Activated naive CD8-positive, alpha-beta T cell treated with anti-CD3 and anti-CD28 coated beads, Interleukin-2, amount 50 U/mL, for 24 hours (primary cell): ENCODE measurements around the gene HNRNPA3.
"Not testable (repeated sequence)": the region's sequence is repeated elsewhere in the genome, so short reads cannot be mapped to it uniquely, and the experiment has no call there.

Experiments
- ATAC-seq: fragments of 150-1000 bp; cut with Tn5 transposase; one replicate; pipeline ENCODE4 v1.10.0; 2021
- DNase-seq: peaks from one replicate; pipeline ENCODE4 v3.0.0; 2021
- H3K27ac Mint-ChIP-seq: one replicate; pipeline ENCODE4 v1.8.0; 2021; ENCODE audit warnings: mild to moderate bottlenecking, mixed read lengths
- H3K27me3 Mint-ChIP-seq: one replicate; pipeline ENCODE4 v1.8.0; 2021; ENCODE audit warnings: mixed read lengths
- H3K36me3 Mint-ChIP-seq: one replicate; pipeline ENCODE4 v1.8.0; 2021; ENCODE audit warnings: low read depth, mixed read lengths
- H3K4me1 Mint-ChIP-seq: one replicate; pipeline ENCODE4 v1.8.0; 2021; ENCODE audit warnings: mixed read lengths
- H3K4me3 Mint-ChIP-seq: one replicate; pipeline ENCODE4 v1.8.0; 2021; ENCODE audit warnings: mild to moderate bottlenecking, moderate library complexity, mixed read lengths
- H3K9me3 Mint-ChIP-seq: one replicate; pipeline ENCODE4 v1.8.0; 2021; ENCODE audit warnings: mixed read lengths

The HNRNPA3 gene

DNA sequence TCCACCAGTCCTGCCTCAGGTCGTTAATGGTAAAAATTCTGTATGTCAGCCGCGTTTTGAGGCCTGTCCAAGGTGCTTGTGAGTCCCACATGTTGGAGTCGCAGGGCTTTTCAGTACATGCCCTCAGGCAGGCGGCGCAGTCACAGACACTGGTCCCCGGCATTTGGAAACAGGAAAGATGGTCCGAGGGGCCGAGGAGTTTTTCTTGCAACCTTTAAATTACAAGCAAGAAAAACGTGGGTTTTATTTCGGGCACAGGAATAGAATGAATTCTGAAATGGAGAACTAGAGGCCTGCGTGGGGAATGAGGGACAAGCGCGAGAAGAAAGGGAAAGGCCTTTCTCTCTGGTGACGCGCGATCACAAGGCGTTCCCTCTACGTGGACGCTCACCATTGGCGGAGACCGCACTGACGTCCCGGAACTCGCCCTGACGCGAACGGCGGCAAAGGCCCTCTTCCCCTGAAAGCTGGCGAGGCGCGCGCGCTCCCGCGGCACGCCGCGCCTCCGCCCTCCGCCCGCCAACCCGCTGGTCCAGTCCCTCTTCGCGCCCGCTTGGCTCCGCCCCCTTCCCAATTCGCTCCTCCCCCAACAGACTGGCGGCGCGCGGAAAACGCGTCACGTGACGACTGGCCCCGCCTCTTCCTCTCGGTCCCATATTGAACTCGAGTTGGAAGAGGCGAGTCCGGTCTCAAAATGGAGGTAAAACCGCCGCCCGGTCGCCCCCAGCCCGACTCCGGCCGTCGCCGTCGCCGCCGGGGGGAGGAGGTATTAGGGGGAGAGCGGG lies at the start of gene HNRNPA3:
Gene HNRNPA3 (plus strand): TSS at position 689 of the 785 bp plus-strand sequence. CDS start 6 bp downstream, at position 695.
- H3K27me3 Mint-ChIP-seq = no peaks in the 10 kb centered on the region
- H3K36me3 Mint-ChIP-seq = peaks cover 56% of the 10 kb centered on the region
- peak; percentile 100 for DNase-seq
- H3K4me1 Mint-ChIP-seq = peaks cover 56% of the 10 kb centered on the region
- H3K27ac Mint-ChIP-seq = peak within 1 kb of the TSS; percentile 100
- H3K9me3 Mint-ChIP-seq = no peaks in the 10 kb centered on the region
- peak within 1 kb of the TSS; percentile 99 for H3K4me3 Mint-ChIP-seq
- ATAC-seq = peak; percentile 89

GRCh38 chr2:177164131-177164530 lies 48.5 kb upstream of the HNRNPA3 start:
- Mint-ChIP-seq H3K27ac (no peak overlapping the region), H3K4me1 (peaks cover 24% of the 10 kb centered on the region), H3K9me3 (no peaks in the 10 kb centered on the region), H3K27me3 (peaks cover 2% of the 10 kb centered on the region), H3K36me3 (no peaks in the 10 kb centered on the region), H3K4me3 (no peak overlapping the region)
- ATAC-seq = no peak
- no peak for DNase-seq

DNA sequence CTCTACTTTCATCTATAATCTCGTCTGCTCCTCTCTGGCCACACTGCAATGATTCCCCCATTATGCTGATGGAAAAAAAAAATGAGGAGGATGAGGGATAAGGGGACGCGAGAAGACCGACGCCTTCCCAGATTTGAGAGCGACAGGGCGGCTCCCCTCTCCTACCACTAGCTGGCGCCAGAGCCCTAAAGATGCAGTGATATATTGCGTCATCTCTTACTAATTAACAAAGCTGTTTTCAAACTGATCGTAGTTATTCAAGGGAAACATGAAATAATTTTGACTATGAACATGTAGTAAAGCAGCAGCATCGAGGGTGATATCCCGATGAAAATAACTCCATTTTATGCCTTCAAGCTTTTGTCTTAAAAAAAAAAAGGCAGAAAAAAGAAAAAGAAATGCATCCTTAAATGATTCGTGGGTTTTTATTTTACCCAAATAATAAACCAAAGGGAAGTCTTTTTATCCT lies 48.0 kb upstream of the HNRNPA3 start:
- H3K4me1 Mint-ChIP-seq = peaks cover 28% of the 10 kb centered on the region
- no peak overlapping the region for H3K27ac Mint-ChIP-seq
- DNase-seq (peak; percentile 87), ATAC-seq (no peak)
- no peaks in the 10 kb centered on the region for H3K9me3 Mint-ChIP-seq
- peaks cover 2% of the 10 kb centered on the region for H3K27me3 Mint-ChIP-seq
- no peaks in the 10 kb centered on the region for H3K36me3 Mint-ChIP-seq
- no peak overlapping the region for H3K4me3 Mint-ChIP-seq

DNA sequence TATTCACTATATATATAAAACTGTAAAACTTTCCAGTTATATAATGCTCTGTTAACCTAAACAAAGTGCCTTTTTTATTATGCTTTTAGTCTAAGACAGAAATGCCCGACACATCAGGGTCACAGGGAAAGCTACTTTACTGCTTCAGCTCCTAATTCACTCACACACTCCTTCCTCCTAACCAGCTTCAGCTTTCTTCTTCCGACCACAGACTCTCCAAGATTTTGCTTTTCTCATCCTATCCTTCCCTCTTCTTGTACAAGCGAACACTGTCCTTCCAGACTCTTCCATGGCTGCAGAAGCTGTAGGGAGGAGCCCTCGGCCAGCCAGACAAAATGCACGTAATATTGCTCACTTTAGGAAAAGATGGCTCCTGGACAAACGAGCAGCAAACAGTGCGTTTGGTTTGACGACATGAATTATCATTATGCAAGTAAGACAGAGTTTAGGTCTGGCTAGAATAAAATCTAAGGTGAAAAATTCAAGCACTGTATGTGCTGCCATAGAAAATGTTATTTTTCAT lies 47.5 kb upstream of the HNRNPA3 start:
- no peaks in the 10 kb centered on the region for H3K36me3 Mint-ChIP-seq
- H3K27me3 Mint-ChIP-seq = peaks cover 2% of the 10 kb centered on the region
- no peak for DNase-seq
- H3K4me3 Mint-ChIP-seq = no peak overlapping the region
- H3K27ac Mint-ChIP-seq = no peak overlapping the region
- no peaks in the 10 kb centered on the region for H3K9me3 Mint-ChIP-seq
- no peak for ATAC-seq
- peaks cover 33% of the 10 kb centered on the region for H3K4me1 Mint-ChIP-seq

GRCh38 chr2:177165721-177166711 lies 46.6 kb upstream of the HNRNPA3 start:
- Mint-ChIP-seq H3K9me3 (no peaks in the 10 kb centered on the region), H3K27me3 (no peaks in the 10 kb centered on the region), H3K4me1 (peaks cover 36% of the 10 kb centered on the region), H3K36me3 (no peaks in the 10 kb centered on the region), H3K27ac (no peak overlapping the region), H3K4me3 (peak overlapping the region; percentile 71)
- DNase-seq (no peak), ATAC-seq (peak; percentile 92)

DNA sequence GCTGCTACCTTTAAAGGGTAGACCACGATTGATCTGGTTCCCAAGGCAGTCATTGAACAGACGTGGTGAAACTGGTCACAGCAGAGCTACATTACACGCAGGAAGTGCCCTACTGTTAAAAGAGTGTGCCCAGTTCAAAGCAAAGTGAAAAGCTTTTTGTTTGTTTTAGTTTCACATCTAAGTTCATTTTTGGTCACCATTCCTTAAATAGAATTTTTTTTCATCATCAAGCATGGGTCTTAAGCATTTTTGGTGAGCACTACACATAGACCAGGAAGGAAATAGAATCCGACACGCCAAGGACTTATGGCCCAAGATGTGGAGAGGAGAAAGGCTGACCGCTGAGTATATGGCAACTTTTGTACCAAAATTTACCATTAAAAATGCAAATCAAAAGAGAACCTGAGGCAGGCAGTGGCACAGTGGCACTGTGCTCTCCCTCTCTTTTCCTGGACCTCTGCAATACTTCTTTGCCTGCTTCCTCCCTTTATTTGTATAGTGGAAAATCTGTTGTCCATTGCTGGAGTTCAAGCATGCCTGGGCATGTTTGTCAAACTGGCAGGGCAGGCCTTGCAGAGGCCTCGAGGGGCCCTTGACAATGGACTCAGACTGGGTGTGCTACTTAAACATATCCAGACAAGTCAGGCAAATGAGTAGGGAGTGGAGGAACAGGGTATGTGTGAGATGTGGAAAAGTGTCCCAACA lies 42.6 kb upstream of the HNRNPA3 start:
- DNase-seq (no peak), ATAC-seq (peak; percentile 35)
- no peaks in the 10 kb centered on the region for H3K9me3 Mint-ChIP-seq
- peak overlapping the region; percentile 40 for H3K27ac Mint-ChIP-seq
- H3K36me3 Mint-ChIP-seq = no peaks in the 10 kb centered on the region
- H3K4me1 Mint-ChIP-seq = peaks cover 40% of the 10 kb centered on the region
- no peak overlapping the region for H3K4me3 Mint-ChIP-seq
- no peaks in the 10 kb centered on the region for H3K27me3 Mint-ChIP-seq

DNA sequence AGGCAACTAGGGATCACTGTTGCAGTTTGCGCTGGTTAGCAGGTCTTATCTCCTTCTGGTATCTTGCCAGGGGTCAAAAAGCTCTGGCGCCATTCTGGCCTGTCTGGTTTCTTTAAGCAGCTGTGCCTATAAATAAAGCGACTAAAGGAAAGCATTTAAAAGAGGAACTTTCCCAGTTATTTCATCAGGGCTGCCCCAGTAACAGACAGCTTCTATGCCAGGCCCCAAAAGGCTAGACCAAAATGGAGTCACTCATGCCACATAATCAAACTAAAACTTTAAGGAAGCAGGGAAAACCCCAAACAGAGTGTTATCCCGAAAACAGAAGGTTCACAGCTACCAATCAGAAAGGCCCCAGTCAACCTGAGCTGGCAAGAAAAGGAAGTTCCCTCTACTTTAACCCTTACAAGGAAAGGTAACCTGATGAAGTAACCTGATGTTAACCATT lies 41.2 kb upstream of the HNRNPA3 start:
- H3K9me3 Mint-ChIP-seq = no peaks in the 10 kb centered on the region
- ATAC-seq (no peak), DNase-seq (no peak)
- no peaks in the 10 kb centered on the region for H3K27me3 Mint-ChIP-seq
- no peak overlapping the region for H3K4me3 Mint-ChIP-seq
- no peak overlapping the region for H3K27ac Mint-ChIP-seq
- peaks cover 31% of the 10 kb centered on the region for H3K4me1 Mint-ChIP-seq
- H3K36me3 Mint-ChIP-seq = no peaks in the 10 kb centered on the region

DNA sequence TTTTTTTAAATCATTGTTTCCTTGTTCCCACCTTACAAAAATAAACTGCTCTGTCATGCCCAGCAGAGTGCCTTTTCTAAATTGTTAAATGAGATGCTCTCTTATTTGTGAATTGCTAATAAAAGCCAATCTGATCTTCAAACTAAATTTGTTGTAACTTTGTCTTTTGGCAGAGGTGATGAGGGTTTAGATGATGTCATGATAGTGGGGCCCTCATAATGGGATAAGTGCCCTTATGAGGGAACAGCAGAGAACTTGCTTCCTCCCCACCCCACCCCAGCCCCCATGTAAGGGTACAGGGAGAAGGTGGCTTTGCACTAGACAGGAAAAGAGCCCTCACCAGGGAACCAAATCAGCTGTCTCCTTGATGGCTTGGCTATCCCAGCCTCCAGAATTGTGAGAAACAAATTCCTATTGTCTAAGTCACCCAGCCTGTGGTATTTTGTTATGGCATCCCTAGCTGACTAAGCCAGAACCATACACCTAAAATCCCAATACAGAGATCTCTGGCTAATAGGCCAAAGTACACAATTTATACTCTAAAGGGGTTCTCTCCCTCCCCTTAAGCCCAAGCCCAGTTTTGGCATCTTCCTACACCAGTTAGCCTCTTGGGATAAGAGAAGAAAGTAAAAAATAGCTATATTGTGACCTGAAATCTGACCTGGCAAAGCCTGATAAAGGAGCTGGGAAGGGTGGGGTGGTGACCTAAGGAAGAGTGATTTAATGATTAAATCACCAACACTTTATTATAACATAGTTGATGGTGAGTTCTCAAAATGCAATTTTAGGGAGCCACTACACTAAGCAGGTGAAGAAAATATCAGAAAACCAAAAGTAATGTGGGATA lies 40.3 kb upstream of the HNRNPA3 start:
- Mint-ChIP-seq H3K27ac (no peak overlapping the region), H3K4me3 (no peak overlapping the region), H3K36me3 (no peaks in the 10 kb centered on the region), H3K4me1 (peaks cover 26% of the 10 kb centered on the region), H3K27me3 (no peaks in the 10 kb centered on the region), H3K9me3 (no peaks in the 10 kb centered on the region)
- no peak for ATAC-seq
- DNase-seq = no peak

DNA sequence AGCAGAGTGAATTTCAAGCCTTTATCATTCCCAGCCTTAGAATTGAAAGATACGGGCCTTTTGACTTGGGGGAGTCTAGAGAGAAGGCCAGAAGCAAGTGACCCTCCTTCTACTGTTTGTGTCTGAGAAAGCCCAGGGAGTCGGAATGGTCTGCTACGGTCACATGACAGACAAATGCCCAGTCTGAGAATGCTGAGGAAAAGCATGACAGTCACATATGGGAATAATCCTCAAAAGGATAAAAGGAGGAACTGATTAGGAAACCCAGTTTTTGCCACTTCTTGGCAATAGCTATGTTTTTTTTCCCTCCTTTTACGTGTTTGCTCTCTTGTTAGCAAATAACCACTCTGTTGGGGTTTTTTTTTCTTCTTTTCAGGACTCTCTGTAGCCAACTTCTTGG lies 38.1 kb upstream of the HNRNPA3 start:
- Mint-ChIP-seq H3K9me3 (no peaks in the 10 kb centered on the region), H3K4me3 (no peak overlapping the region), H3K4me1 (peaks cover 14% of the 10 kb centered on the region), H3K27ac (no peak overlapping the region), H3K27me3 (no peaks in the 10 kb centered on the region), H3K36me3 (no peaks in the 10 kb centered on the region)
- no peak for ATAC-seq
- DNase-seq = no peak

- Mint-ChIP-seq H3K27me3 (no peaks in the 10 kb centered on the region), H3K4me3 (no peak overlapping the region), H3K27ac (no peak overlapping the region), H3K36me3 (no peaks in the 10 kb centered on the region), H3K4me1 (peaks cover 4% of the 10 kb centered on the region), H3K9me3 (no peaks in the 10 kb centered on the region)
- no peak for ATAC-seq
- no peak for DNase-seq
Observed at GRCh38 chr2:177175917-177176668, 36.5 kb upstream of the HNRNPA3 start.

GRCh38 chr2:177178797-177179196 lies 33.8 kb upstream of the HNRNPA3 start:
- H3K4me3 Mint-ChIP-seq = no peak overlapping the region
- H3K4me1 Mint-ChIP-seq = no peaks in the 10 kb centered on the region
- no peaks in the 10 kb centered on the region for H3K27me3 Mint-ChIP-seq
- DNase-seq (no peak), ATAC-seq (no peak)
- H3K27ac Mint-ChIP-seq = no peak overlapping the region
- no peaks in the 10 kb centered on the region for H3K36me3 Mint-ChIP-seq
- H3K9me3 Mint-ChIP-seq = no peaks in the 10 kb centered on the region

- DNase-seq = no peak
- H3K36me3 Mint-ChIP-seq = no peaks in the 10 kb centered on the region
- no peak overlapping the region for H3K27ac Mint-ChIP-seq
- no peaks in the 10 kb centered on the region for H3K4me1 Mint-ChIP-seq
- H3K4me3 Mint-ChIP-seq = no peak overlapping the region
- H3K27me3 Mint-ChIP-seq = no peaks in the 10 kb centered on the region
- no peaks in the 10 kb centered on the region for H3K9me3 Mint-ChIP-seq
- ATAC-seq = no peak
Observed at GRCh38 chr2:177179227-177179626, 33.4 kb upstream of the HNRNPA3 start.

DNA sequence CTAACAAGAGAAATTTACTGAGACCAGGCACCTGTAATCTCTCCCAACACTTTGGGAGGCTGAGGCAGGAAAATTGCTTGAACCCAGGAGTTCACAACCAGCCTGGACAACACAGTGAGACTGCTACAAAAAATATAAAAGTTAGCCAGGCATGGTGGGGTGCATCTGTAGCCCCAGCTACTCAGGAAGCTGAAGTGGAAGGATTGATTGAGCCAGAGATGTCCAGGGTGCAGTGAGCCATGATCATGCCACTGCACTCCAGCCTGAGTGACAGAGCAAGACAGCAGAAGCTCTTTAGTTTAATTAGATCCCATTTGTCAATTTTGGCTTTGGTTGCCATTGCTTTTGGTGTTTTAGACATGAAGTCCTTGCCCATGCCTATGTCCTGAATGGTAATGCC lies 32.9 kb upstream of the HNRNPA3 start:
- ATAC-seq, H3K27ac Mint-ChIP-seq, DNase-seq, H3K27me3 Mint-ChIP-seq, H3K36me3 Mint-ChIP-seq, H3K9me3 Mint-ChIP-seq, H3K4me1 Mint-ChIP-seq, H3K4me3 Mint-ChIP-seq: not testable (repeated sequence)
